Colonic mucosa (tissue), 4 donors: ENCODE data around the gene PRSS38. TPM values are rescaled to one million over a fixed set of nuclear protein-coding genes. Genes with fewer than 3 reads are reported as not detected.

Experiments
- DNase-seq: peaks from one replicate; pipeline ENCODE4 v3.0.0-alpha.2; 2020
- H3K27ac ChIP-seq: fragments of 200-600 bp; one replicate; pipeline ENCODE4 v1.8.0; 2021
- H3K27me3 ChIP-seq: fragments of 200-600 bp; one replicate; pipeline ENCODE4 v1.8.0; 2021
- H3K36me3 ChIP-seq: fragments of 200-600 bp; one replicate; pipeline ENCODE4 v1.8.0; 2021
- H3K4me1 ChIP-seq: fragments of 200-600 bp; one replicate; pipeline ENCODE4 v1.8.0; 2021; ENCODE audit warnings: mild to moderate bottlenecking
- H3K4me3 ChIP-seq: fragments of 200-600 bp; one replicate; pipeline ENCODE4 v1.8.0; 2021
- H3K9ac ChIP-seq, 2 donors: one replicate each; pipeline ENCODE4 v1.7.0; 2013; ENCODE audit warnings: control low read depth in 2 of 2, low read depth in 2 of 2, low read length in 2 of 2
- H3K9me3 ChIP-seq: fragments of 200-600 bp; one replicate; pipeline ENCODE4 v1.8.0; 2021
- intact Hi-C: fragments of 100-400 bp; cut with DNase I; formaldehyde crosslinking; loops from one replicate; pipeline ENCODE4 v1.14.1; 2022
- total RNA-seq, 2 donors: library from RNA; stranded (reverse); fragmentation: NEBNext Ultra II Directional in 1 of 2; extraction: Animal tissue kit (Norgen Biotek cat#: 25700) in 1 of 2; gene quantifications; one replicate each; pipeline ENCODE4 v1.2.1, GENCODE V29; 2021
- TF ChIP-seq, protein P1 (sequence below): fragments of 200-600 bp; IDR thresholded peaks from one replicate; pipeline ENCODE4 v1.8.0; 2022; ENCODE audit warnings: antibody characterized with exemption, mild to moderate bottlenecking
- donor health status: healthy.
- donor health status: DM: no; HTN: no; CAD: no.
- donor health status: DM: no; HTN: no; CAD: no.

PRSS38 gene
- total RNA-seq, 2 donors from 2014 or later, result not detected

DNA sequence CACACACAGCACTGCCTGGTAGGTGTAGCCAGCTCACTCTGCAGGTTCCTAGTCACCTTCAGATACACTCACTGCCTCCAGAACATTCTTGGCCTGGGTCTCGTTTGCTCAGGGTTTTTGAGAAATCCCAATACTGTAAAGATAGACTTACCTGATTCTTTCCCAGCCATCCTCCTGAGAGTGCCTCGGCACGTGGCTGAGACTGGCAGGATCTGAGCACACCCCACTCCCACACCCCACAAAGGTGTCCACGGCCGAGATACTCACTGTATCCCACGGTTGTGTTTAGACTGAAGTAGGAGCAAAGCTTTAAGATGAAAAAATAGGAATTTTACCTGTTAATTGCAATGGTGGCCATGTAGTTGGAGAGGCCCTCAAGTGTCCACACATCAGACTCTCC lies 46.8 kb upstream of the PRSS38 start:
- no peaks in the 10 kb centered on the region for H3K4me1 ChIP-seq
- H3K9ac ChIP-seq, result no peak overlapping the region
- H3K27me3 ChIP-seq, result no peaks in the 10 kb centered on the region
- H3K4me3 ChIP-seq, result no peak overlapping the region
- TF ChIP-seq, protein P1, sequence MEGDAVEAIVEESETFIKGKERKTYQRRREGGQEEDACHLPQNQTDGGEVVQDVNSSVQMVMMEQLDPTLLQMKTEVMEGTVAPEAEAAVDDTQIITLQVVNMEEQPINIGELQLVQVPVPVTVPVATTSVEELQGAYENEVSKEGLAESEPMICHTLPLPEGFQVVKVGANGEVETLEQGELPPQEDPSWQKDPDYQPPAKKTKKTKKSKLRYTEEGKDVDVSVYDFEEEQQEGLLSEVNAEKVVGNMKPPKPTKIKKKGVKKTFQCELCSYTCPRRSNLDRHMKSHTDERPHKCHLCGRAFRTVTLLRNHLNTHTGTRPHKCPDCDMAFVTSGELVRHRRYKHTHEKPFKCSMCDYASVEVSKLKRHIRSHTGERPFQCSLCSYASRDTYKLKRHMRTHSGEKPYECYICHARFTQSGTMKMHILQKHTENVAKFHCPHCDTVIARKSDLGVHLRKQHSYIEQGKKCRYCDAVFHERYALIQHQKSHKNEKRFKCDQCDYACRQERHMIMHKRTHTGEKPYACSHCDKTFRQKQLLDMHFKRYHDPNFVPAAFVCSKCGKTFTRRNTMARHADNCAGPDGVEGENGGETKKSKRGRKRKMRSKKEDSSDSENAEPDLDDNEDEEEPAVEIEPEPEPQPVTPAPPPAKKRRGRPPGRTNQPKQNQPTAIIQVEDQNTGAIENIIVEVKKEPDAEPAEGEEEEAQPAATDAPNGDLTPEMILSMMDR, result no peak
- H3K27ac ChIP-seq, result no peak overlapping the region
- no peak for DNase-seq
- H3K9me3 ChIP-seq, result no peaks in the 10 kb centered on the region
- intact Hi-C loops, result no loop called here
- H3K36me3 ChIP-seq, result no peaks in the 10 kb centered on the region

DNA sequence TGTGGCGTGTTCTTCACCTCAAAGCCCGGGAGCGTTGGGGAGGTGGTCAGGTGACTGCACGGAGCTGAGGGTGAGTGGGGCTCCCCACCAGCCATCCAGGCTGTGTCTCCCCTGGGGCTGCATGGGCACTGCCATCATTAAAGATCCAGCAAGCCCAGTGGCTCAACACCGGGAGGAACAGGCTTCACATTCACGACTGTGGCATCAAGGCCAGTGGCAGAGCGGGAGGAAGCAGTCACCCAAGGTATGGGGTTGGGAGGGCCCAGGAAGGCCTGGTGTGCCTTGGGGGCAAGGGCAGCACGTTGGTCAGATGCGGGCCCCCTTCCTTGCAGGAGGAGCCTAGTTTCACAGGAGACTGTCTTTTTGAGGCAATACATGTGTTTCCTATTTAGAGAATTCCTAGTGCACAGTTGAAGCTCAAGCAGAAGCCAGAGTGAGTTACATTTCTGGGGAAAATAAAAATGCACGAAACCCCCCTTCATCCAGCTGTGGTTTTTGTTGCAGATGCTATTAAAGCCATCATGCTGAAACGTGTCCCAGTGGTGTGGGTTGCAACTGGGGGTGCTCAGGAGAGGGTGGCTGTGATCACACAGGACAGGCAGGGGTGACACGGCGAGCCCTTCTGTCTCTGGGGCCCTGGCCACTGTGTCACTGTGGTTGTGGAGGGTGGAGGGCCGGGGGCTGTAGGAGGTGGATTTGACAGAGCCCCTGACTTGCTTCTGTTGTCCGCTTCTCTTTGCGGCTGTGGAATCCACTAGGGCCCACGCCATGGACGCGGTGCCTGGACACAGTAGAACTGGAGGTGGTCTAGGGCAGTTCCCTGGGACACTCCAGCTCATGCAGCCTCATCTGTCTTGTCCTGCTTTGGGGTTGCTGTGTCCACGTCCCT lies 46.2 kb upstream of the PRSS38 start:
- intact Hi-C loops, result no loop called here
- no peak for DNase-seq
- TF ChIP-seq, protein P1, result no peak
- no peak overlapping the region for H3K27ac ChIP-seq
- H3K36me3 ChIP-seq, result no peaks in the 10 kb centered on the region
- no peaks in the 10 kb centered on the region for H3K9me3 ChIP-seq
- no peak overlapping the region for H3K9ac ChIP-seq
- H3K27me3 ChIP-seq, result no peaks in the 10 kb centered on the region
- no peak overlapping the region for H3K4me3 ChIP-seq
- H3K4me1 ChIP-seq, result no peaks in the 10 kb centered on the region

DNA sequence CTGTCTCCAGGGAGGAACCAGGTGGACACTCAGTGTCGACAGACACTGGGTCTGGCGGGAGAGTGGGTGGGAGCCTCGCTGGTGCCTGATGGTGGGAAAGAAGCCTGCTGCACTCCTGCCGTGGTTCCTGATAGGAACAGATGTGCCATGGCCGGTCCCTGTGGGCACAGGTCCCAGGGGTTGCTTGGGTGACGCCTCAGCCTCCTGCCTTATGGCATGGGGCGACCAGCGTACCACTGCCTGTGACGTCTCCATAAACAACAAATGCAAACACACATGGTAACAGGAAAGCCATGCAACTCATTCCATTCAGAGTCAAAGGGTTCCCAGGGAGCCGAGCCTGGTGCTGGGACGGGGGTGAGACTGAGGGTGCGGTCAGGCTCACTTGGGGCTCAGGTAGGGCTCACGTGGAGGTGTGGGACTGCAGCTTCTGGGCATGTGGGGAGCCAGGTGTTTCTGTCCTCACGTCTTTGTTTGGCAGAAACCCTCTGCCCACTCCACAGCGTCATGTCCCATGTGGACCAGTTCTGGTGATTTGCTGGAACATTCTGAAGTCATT lies 45.5 kb upstream of the PRSS38 start:
- H3K9me3 ChIP-seq, result no peaks in the 10 kb centered on the region
- H3K36me3 ChIP-seq, result no peaks in the 10 kb centered on the region
- no peaks in the 10 kb centered on the region for H3K4me1 ChIP-seq
- intact Hi-C loops, result no loop called here
- H3K9ac ChIP-seq, result no peak overlapping the region
- no peak overlapping the region for H3K27ac ChIP-seq
- H3K4me3 ChIP-seq, result no peak overlapping the region
- no peak for DNase-seq
- TF ChIP-seq, protein P1, result no peak
- no peaks in the 10 kb centered on the region for H3K27me3 ChIP-seq

DNA sequence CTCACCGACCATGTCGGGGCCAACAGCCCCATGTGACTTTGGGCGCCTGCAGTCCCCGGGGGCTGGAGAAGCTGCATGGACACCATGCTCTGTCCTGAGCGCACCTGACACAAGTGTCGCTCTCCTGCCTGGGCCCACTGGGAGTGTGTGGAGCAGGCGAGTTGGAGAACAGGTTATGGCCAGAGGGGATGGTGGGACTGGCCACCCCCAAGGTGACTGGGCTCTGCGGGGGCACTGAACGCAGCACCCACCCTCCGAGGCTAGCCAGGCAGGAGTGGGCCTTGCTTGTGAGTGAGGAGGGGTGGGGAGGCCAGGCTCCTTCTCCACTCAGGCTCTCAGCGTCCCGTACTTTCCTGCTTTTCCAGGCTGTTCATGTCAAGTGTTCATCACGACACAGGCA lies 44.7 kb upstream of the PRSS38 start:
- TF ChIP-seq, protein P1, result no peak
- DNase-seq, result no peak

DNA sequence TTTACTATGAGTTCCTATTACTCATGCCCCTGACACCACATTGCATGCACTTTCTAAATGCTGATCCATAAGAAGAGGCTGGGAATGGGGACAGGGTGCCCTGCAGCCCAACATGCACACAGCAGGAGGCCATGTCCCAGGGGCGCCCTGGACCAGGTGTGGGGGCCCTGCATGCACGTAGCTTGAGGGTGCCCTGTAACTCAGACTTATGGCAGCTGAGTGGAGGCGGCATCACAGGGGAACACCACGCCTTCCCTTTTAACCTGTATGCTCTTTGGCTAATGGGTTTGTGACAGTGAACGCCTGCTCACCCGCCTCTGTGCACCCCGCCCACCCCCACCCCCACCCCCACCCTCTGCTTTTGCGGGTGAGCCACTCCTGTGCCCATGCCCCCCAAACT lies 44.1 kb upstream of the PRSS38 start:
- H3K27ac ChIP-seq, result no peak overlapping the region
- H3K27me3 ChIP-seq, result no peaks in the 10 kb centered on the region
- no peak for DNase-seq
- no peaks in the 10 kb centered on the region for H3K9me3 ChIP-seq
- intact Hi-C loops, result no loop called here
- no peak overlapping the region for H3K4me3 ChIP-seq
- TF ChIP-seq, protein P1, result no peak
- H3K9ac ChIP-seq, result no peak overlapping the region
- H3K36me3 ChIP-seq, result no peaks in the 10 kb centered on the region
- no peaks in the 10 kb centered on the region for H3K4me1 ChIP-seq

More for the DNA sequence above, 44.7 kb upstream of the PRSS38 start:
- Histone ChIP-seq H3K4me1 (no peaks in the 10 kb centered on the region), H3K36me3 (no peaks in the 10 kb centered on the region), H3K27me3 (no peaks in the 10 kb centered on the region), H3K4me3 (no peak overlapping the region), H3K9me3 (no peaks in the 10 kb centered on the region), H3K9ac (no peak overlapping the region), H3K27ac (no peak overlapping the region)
- intact Hi-C loops, result no loop called here
